Endodermal cell (in vitro differentiated cells): ENCODE results near the gene ATP10B. TPM values are rescaled to one million over a fixed set of nuclear protein-coding genes. Genes with fewer than 3 reads are reported as not detected.

Experiments
- DNase-seq: peaks from one replicate; pipeline ENCODE4 v3.0.0-alpha.2; 2017
- H3K27ac ChIP-seq: 2 replicates; pipeline ENCODE4 v1.5.1; 2013; ENCODE audit warnings: mild to moderate bottlenecking, low read depth, low read length, moderate library complexity
- H3K27me3 ChIP-seq: 2 replicates; pipeline ENCODE4 v1.6.1; 2013; ENCODE audit warnings: mild to moderate bottlenecking, low read length, moderate library complexity; ENCODE audit not compliant: insufficient read depth, control insufficient read depth, poor library complexity, severe bottlenecking
- H3K36me3 ChIP-seq: 2 replicates; pipeline ENCODE4 v1.7.0; 2013; ENCODE audit warnings: mild to moderate bottlenecking, low read length, moderate library complexity; ENCODE audit not compliant: control insufficient read depth, insufficient read depth
- H3K4me1 ChIP-seq: one replicate; pipeline ENCODE4 v1.7.0; 2013; ENCODE audit warnings: low read length; ENCODE audit not compliant: control insufficient read depth, insufficient read depth
- H3K4me3 ChIP-seq: 2 replicates; pipeline ENCODE4 v1.5.1; 2013; ENCODE audit warnings: mild to moderate bottlenecking, low read length, moderate library complexity
- H3K9ac ChIP-seq: 2 replicates; pipeline ENCODE4 v1.6.1; 2013; ENCODE audit warnings: mild to moderate bottlenecking, low read length, moderate library complexity; ENCODE audit not compliant: poor library complexity, severe bottlenecking; ENCODE audit errors: extremely low read depth
- H3K9me3 ChIP-seq: 2 replicates; pipeline ENCODE4 v1.6.1; 2013; ENCODE audit warnings: mild to moderate bottlenecking, low read length, moderate library complexity; ENCODE audit not compliant: control insufficient read depth
- H3K27ac Mint-ChIP-seq: 2 replicates; pipeline ENCODE4 v1.8.0; 2020; ENCODE audit warnings: mixed read lengths
- H3K27me3 Mint-ChIP-seq: 2 replicates; pipeline ENCODE4 v1.8.0; 2021; ENCODE audit warnings: mild to moderate bottlenecking, mixed read lengths; ENCODE audit not compliant: insufficient read depth
- H3K36me3 Mint-ChIP-seq: 2 replicates; pipeline ENCODE4 v1.8.0; 2020; ENCODE audit warnings: low read depth, mixed read lengths
- H3K4me1 Mint-ChIP-seq: 2 replicates; pipeline ENCODE4 v1.8.0; 2020; ENCODE audit warnings: mixed read lengths
- H3K4me3 Mint-ChIP-seq: 2 replicates; pipeline ENCODE4 v1.8.0; 2020; ENCODE audit warnings: mild to moderate bottlenecking, moderate library complexity, mixed read lengths
- H3K9me3 Mint-ChIP-seq: 2 replicates; pipeline ENCODE4 v1.8.0; 2020; ENCODE audit warnings: mild to moderate bottlenecking, mixed read lengths
- WGBS, 2 experiments: methylation state at CpG; one replicate each; pipeline versions ENCODE4 v1.1.5 to v1.1.7; 2013; ENCODE audit warnings: missing lambda C conversion rate in 2 of 2, mixed read lengths in 1 of 2; ENCODE audit not compliant: insufficient coverage in 1 of 2, insufficient read length in 1 of 2; 5-methylcytosine and 5-hydroxymethylcytosine counted together
- total RNA-seq, 2 donors: library from RNA; stranded (reverse); fragmentation: NEBNext Ultra II Directional in 1 of 2; extraction: Animal tissue kit (Norgen Biotek cat#: 25700) in 1 of 2; gene quantifications; 2 replicates in 1 of 2; 3 replicates in 1 of 2; pipeline ENCODE4 v1.2.1, GENCODE V29; 2021
- TF ChIP-seq, protein P1 (sequence below): fragments of 200-600 bp; sonication (generic); conservative IDR thresholded peaks from 2 replicates; pipeline ENCODE4 v1.5.0; 2021; ENCODE audit warnings: antibody characterized with exemption, mild to moderate bottlenecking

The ATP10B gene
- total RNA-seq, 2 donors from 2014 or later, result 0.15 to 0.38 TPM

DNA sequence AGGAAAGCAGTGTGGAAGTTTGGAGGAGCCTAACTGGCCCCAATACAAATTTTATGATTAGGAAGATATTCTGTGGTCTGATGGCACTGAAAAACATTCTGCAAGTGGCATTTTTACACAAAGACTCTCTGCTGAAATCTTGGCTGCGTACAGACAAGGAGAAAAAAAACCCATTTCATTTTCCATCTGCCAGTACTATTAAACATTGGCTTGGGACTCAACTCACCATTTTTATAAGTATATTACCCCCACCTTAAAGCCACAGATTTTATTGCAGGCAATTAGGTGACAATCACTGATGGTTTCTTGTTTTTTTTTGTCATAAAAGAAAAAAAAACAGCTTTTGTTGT is 223.4 kb downstream of the ATP10B start:
- H3K27me3 Mint-ChIP-seq, result peaks cover 7% of the 10 kb centered on the region
- no peak for DNase-seq
- Histone ChIP-seq H3K4me3 (no peak overlapping the region), H3K9me3 (peaks cover 4% of the 10 kb centered on the region), H3K27me3 (no peaks in the 10 kb centered on the region), H3K36me3 (no peaks in the 10 kb centered on the region), H3K4me1 (peaks cover 24% of the 10 kb centered on the region), H3K9ac (no peak overlapping the region), H3K27ac (no peak overlapping the region)
- H3K4me3 Mint-ChIP-seq, result no peak overlapping the region
- TF ChIP-seq, protein P1, sequence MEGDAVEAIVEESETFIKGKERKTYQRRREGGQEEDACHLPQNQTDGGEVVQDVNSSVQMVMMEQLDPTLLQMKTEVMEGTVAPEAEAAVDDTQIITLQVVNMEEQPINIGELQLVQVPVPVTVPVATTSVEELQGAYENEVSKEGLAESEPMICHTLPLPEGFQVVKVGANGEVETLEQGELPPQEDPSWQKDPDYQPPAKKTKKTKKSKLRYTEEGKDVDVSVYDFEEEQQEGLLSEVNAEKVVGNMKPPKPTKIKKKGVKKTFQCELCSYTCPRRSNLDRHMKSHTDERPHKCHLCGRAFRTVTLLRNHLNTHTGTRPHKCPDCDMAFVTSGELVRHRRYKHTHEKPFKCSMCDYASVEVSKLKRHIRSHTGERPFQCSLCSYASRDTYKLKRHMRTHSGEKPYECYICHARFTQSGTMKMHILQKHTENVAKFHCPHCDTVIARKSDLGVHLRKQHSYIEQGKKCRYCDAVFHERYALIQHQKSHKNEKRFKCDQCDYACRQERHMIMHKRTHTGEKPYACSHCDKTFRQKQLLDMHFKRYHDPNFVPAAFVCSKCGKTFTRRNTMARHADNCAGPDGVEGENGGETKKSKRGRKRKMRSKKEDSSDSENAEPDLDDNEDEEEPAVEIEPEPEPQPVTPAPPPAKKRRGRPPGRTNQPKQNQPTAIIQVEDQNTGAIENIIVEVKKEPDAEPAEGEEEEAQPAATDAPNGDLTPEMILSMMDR, result no peak
- peaks cover 23% of the 10 kb centered on the region for H3K4me1 Mint-ChIP-seq
- H3K36me3 Mint-ChIP-seq, result no peaks in the 10 kb centered on the region
- 97 to 100% methylated on average over 1 of the region's 1 CpG for WGBS, 2 experiments
- no peak overlapping the region for H3K27ac Mint-ChIP-seq
- H3K9me3 Mint-ChIP-seq, result no peaks in the 10 kb centered on the region

DNA sequence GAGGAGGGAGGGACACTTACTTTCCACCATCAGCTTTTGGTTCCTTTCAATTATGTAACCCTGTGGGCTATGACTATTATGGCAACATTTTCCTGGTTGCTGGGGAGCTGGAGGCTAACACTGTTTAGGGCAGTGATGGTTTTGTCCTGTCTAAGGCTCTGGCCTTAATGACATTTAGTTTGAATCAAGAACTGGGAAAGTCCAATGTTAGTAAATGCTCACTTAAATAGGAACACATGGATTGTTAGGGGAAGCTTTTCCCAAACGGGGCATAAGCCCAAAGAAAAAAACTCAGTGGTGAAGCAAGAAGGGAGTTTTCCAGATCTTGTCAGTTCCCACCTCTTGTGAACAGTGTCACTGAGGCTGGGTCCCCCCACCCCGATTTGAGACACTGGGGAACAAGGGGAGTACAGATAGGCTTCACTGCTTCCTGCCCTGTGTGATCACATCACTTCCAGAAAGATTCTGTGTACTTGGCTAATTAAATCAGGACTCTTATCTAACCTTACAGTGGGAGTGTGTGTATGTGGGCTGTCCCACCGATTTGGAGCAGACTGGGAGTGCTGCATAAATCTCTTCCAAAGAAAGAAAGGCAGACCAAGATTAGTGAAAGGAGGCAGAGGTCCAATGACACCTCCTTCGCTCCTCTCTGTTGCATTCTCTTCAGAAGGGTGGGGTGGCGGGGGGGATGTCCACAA is 223.9 kb downstream of the ATP10B start:
- H3K4me3 Mint-ChIP-seq, result no peak overlapping the region
- H3K36me3 Mint-ChIP-seq, result no peaks in the 10 kb centered on the region
- H3K9me3 ChIP-seq, result peaks cover under 1% of the 10 kb centered on the region
- H3K9me3 Mint-ChIP-seq, result no peaks in the 10 kb centered on the region
- H3K4me1 ChIP-seq, result peaks cover 24% of the 10 kb centered on the region
- H3K36me3 ChIP-seq, result no peaks in the 10 kb centered on the region
- H3K27ac Mint-ChIP-seq, result no peak overlapping the region
- no peak overlapping the region for H3K9ac ChIP-seq
- TF ChIP-seq, protein P1, result no peak
- WGBS, 2 experiments, result 71 to 87% methylated on average over 3 to 5 of the region's 5 CpGs
- H3K27ac ChIP-seq, result no peak overlapping the region
- peaks cover 7% of the 10 kb centered on the region for H3K27me3 Mint-ChIP-seq
- peaks cover 23% of the 10 kb centered on the region for H3K4me1 Mint-ChIP-seq
- no peak for DNase-seq
- no peak overlapping the region for H3K4me3 ChIP-seq
- no peaks in the 10 kb centered on the region for H3K27me3 ChIP-seq

DNA sequence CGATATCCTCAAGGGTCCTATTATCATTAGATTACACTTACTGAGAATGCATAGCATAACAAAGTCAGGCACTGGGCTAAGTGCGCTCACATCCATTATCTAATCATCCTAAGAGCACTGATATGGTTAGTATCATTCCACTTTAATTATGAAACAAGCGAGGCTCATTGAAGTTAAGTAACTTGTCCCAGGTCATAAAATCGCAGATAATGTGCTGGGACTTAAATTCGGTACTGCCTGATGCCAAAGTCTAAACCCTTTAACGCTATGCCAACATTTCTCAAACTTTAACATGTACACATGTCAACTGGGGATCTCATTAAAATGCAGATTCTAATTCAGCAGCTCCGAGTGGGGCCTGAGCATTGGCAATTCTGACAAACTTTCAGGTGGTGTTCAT is 225.7 kb downstream of the ATP10B start:
- no peak overlapping the region for H3K27ac Mint-ChIP-seq
- H3K4me3 Mint-ChIP-seq, result no peak overlapping the region
- 81 to 87% methylated on average over 6 to 7 of the region's 7 CpGs for WGBS, 2 experiments
- no peaks in the 10 kb centered on the region for H3K36me3 Mint-ChIP-seq
- peaks cover 23% of the 10 kb centered on the region for H3K4me1 Mint-ChIP-seq
- peaks cover 17% of the 10 kb centered on the region for H3K27me3 Mint-ChIP-seq
- TF ChIP-seq, protein P1, result no peak
- H3K9me3 Mint-ChIP-seq, result no peaks in the 10 kb centered on the region
- Histone ChIP-seq H3K27ac (no peak overlapping the region), H3K27me3 (peaks cover 2% of the 10 kb centered on the region), H3K36me3 (no peaks in the 10 kb centered on the region), H3K4me3 (no peak overlapping the region), H3K9ac (no peak overlapping the region), H3K4me1 (peaks cover 24% of the 10 kb centered on the region), H3K9me3 (no peaks in the 10 kb centered on the region)
- DNase-seq, result no peak
